Measurements from ENCODE around the gene CAMKMT. TPM values are rescaled to one million over a fixed set of nuclear protein-coding genes. Genes with fewer than 3 reads are reported as not detected.

CAMKMT gene
- total RNA-seq, 2 donors from 2014 or later = 10.7 to 11.6 TPM

DNA sequence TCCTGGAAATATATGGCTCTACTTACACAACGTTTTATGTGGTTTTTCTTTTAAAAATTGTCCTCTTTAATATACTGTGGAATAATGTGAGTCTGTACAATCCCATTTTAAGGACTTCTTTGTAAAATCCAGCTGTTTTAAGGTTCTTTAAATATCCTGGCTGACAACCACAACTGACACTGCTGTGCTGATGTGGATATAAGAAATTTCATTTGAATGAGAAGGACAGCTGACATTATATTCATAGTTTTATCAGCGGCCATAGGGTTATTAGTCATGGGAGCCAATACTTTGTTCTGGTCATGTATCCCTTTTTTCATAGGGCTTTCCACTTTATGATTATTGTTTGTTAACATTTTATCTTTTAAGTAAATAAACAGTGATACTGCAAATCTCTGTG is 169.5 kb downstream of the CAMKMT start:
- TF ChIP-seq, protein P1, sequence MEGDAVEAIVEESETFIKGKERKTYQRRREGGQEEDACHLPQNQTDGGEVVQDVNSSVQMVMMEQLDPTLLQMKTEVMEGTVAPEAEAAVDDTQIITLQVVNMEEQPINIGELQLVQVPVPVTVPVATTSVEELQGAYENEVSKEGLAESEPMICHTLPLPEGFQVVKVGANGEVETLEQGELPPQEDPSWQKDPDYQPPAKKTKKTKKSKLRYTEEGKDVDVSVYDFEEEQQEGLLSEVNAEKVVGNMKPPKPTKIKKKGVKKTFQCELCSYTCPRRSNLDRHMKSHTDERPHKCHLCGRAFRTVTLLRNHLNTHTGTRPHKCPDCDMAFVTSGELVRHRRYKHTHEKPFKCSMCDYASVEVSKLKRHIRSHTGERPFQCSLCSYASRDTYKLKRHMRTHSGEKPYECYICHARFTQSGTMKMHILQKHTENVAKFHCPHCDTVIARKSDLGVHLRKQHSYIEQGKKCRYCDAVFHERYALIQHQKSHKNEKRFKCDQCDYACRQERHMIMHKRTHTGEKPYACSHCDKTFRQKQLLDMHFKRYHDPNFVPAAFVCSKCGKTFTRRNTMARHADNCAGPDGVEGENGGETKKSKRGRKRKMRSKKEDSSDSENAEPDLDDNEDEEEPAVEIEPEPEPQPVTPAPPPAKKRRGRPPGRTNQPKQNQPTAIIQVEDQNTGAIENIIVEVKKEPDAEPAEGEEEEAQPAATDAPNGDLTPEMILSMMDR (IDR thresholded peaks at IDR 0.05) = no peak

DNA sequence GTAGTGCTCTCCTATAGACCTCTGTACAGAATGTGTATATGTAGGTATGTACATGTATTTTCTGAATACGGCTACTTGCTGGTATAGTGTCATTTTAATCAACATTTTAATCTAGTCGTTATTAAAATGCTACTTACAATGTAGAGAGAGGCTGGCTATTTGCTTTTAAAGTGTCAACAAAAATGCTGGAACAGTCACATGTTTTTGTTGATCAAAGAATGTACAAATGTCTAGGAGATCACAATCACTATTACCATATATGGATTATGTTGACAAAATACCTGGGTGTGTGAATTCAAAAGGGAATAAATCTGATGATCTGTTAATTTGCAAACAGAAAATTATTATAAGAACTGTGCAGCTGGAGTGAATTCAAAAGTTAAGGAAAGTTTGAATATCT is 170.3 kb downstream of the CAMKMT start:
- TF ChIP-seq, protein P1 (IDR thresholded peaks at IDR 0.05) = no peak
- no peak overlapping the region for H3K27ac ChIP-seq

More for the DNA sequence above, 169.5 kb downstream of the CAMKMT start:
- intact Hi-C loops (cut with DNase I) = no loop called here
- DNase-seq = no peak
- Histone ChIP-seq H3K27me3 (no peaks in the 10 kb centered on the region), H3K4me3 (no peak overlapping the region), H3K36me3 (no peaks in the 10 kb centered on the region), H3K4me1 (no peaks in the 10 kb centered on the region), H3K9ac (ENCODE audit: low read depth in 2 of 2, low read length in 2 of 2) (no peak overlapping the region), H3K9me3 (no peaks in the 10 kb centered on the region), H3K27ac (no peak overlapping the region)

DNA sequence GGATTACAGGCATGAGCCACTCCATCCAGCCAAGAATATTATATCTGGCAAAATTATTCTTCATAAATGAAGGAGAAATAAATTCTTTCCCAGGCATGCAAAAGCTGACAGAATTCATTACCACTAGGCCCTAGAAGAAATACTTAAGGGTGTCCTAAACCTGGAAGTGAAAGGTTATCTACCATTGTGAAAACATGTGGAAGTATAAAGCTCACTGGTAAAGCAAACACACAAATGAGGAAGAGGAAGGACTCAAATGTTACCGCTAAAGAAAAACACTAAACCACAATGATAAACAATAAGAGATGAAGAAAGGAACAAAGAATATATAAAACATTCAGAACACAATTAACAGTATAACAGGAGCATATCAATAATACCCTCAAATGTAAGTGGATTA is 171.8 kb downstream of the CAMKMT start:
- no peak overlapping the region for H3K9ac ChIP-seq (ENCODE audit: low read depth in 2 of 2, low read length in 2 of 2)
- intact Hi-C loops (cut with DNase I) = no loop called here
- DNase-seq = no peak
- no peaks in the 10 kb centered on the region for H3K36me3 ChIP-seq
- H3K4me3 ChIP-seq = no peak overlapping the region
- H3K27me3 ChIP-seq = no peaks in the 10 kb centered on the region
- no peak overlapping the region for H3K27ac ChIP-seq
- TF ChIP-seq, protein P1 (IDR thresholded peaks at IDR 0.05) = no peak
- H3K4me1 ChIP-seq = no peaks in the 10 kb centered on the region
- H3K9me3 ChIP-seq = no peaks in the 10 kb centered on the region

More for the DNA sequence above, 170.3 kb downstream of the CAMKMT start:
- no peak overlapping the region for H3K4me3 ChIP-seq
- no peak for DNase-seq
- H3K36me3 ChIP-seq = no peaks in the 10 kb centered on the region
- no peaks in the 10 kb centered on the region for H3K4me1 ChIP-seq
- H3K27me3 ChIP-seq = no peaks in the 10 kb centered on the region
- H3K9me3 ChIP-seq = no peaks in the 10 kb centered on the region
- intact Hi-C loops (cut with DNase I) = no loop called here
- H3K9ac ChIP-seq (ENCODE audit: low read depth in 2 of 2, low read length in 2 of 2) = no peak overlapping the region

DNA sequence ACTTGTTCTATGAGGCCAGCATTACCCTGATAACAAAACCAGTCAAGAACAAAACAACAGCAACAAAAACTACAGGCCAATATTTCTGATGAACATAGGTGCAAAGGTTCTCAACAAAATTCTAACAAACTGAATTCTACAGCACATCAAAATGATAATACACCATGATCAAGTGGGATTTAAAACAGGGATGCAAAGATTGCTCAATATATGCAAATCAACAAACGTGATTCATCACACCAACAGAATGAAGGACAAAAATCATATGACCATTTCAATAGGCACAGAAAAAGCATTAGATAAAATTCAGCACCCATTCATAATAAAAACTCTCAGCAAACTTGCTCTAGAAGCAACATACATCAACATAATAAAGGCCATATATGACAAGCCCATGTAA is 173.6 kb downstream of the CAMKMT start:
- no peak overlapping the region for H3K4me3 ChIP-seq
- no peaks in the 10 kb centered on the region for H3K27me3 ChIP-seq
- intact Hi-C loops (cut with DNase I) = no loop called here
- H3K9me3 ChIP-seq = no peaks in the 10 kb centered on the region
- no peaks in the 10 kb centered on the region for H3K36me3 ChIP-seq
- H3K27ac ChIP-seq = no peak overlapping the region
- no peak for DNase-seq
- no peak overlapping the region for H3K9ac ChIP-seq (ENCODE audit: low read depth in 2 of 2, low read length in 2 of 2)
- TF ChIP-seq, protein P1 (IDR thresholded peaks at IDR 0.05) = no peak
- H3K4me1 ChIP-seq = no peaks in the 10 kb centered on the region

DNA sequence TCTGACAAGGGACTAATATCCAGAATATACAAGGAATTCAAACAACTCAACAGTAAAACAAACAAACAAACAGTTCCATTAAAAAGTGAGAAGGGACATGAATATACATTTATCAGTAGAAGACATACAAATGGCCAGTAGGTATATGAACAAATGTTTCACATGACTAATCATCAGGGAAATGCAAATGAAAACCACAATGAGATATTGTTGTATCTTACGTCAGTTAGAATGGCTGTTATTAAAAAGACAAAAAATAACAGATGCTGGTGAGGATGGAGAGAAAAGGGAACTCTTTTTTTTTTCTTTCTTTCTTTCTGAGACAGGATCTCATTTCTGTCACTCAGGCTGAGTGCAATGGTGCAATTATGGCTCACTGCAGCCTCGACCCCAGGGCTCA is 175.5 kb downstream of the CAMKMT start:
- Histone ChIP-seq H3K9me3 (no peaks in the 10 kb centered on the region), H3K36me3 (no peaks in the 10 kb centered on the region), H3K27me3 (no peaks in the 10 kb centered on the region), H3K4me1 (no peaks in the 10 kb centered on the region), H3K27ac (no peak overlapping the region), H3K9ac (ENCODE audit: low read depth in 2 of 2, low read length in 2 of 2) (no peak overlapping the region), H3K4me3 (no peak overlapping the region)
- intact Hi-C loops (cut with DNase I) = no loop called here
- TF ChIP-seq, protein P1 (IDR thresholded peaks at IDR 0.05) = no peak
- DNase-seq = no peak

DNA sequence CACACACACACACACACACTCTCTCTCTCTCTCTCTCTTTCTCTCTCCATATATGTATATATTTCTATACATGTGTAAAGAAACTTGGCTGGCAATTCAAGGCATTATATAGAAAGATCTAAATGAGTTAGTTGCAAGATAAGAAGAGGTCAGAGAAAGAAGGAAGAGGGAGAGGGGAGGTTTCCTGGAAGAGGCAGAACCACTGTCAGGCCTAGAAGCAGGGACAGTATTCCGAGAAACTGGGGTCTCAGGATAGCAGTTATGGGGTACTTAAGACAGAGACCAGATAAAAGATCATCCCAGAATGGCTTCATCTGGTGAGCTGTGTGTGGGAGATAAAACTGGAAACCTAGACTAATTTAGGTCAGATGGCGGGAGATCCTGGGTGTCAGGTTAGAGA is 180.8 kb downstream of the CAMKMT start:
- no peaks in the 10 kb centered on the region for H3K4me1 ChIP-seq
- intact Hi-C loops (cut with DNase I) = no loop called here

More for the DNA sequence above, 180.8 kb downstream of the CAMKMT start:
- no peaks in the 10 kb centered on the region for H3K36me3 ChIP-seq
- TF ChIP-seq, protein P1 (IDR thresholded peaks at IDR 0.05) = no peak
- H3K27me3 ChIP-seq = no peaks in the 10 kb centered on the region
- no peak overlapping the region for H3K27ac ChIP-seq
- no peak for DNase-seq
- H3K4me3 ChIP-seq = no peak overlapping the region
- H3K9me3 ChIP-seq = no peaks in the 10 kb centered on the region
- no peak overlapping the region for H3K9ac ChIP-seq (ENCODE audit: low read depth in 2 of 2, low read length in 2 of 2)

All from colonic mucosa (tissue), 4 donors.